GM10248 (cell line): ENCODE measurements around the gene KATNIP.

Experiments used
- CTCF ChIA-PET: fragments of 300-600 bp; sonication (Branson Sonifier 250); formaldehyde crosslinking; extraction: SDS; loops from one replicate; lab custom pipeline; 2021; ENCODE audit warnings: antibody characterized with exemption; lab: Yijun Ruan, JAX
- POLR2A ChIA-PET: fragments of 350-650 bp; sonication (Branson Sonifier 250); formaldehyde crosslinking; extraction: SDS; loops from one replicate; lab custom pipeline; 2020; ENCODE audit warnings: antibody characterized with exemption; lab: Yijun Ruan, JAX
- DNase-seq: peaks from one replicate; pipeline ENCODE4 v3.0.0; 2012; ENCODE audit errors: extremely low spot score
- CTCF ChIP-seq: IDR thresholded peaks from 2 replicates; pipeline ENCODE4 v1.5.1; 2012; ENCODE audit warnings: mild to moderate bottlenecking, low read depth; ENCODE audit errors: extremely low read depth, missing control alignments, control extremely low read depth

KATNIP gene

GRCh38 chr16:27549746-27550581 is at the start of gene KATNIP, which contains the start of gene GTF3C1:
TSS of gene KATNIP (plus strand) at chr16:27550144. CDS start at chr16:27550171, 27 bp downstream.
TSS of gene GTF3C1 (minus strand) at chr16:27549913. CDS start at chr16:27549890, 23 bp downstream.
- POLR2A ChIA-PET, result interaction anchor here (0.6 to 1.0 kb wide), 3 partner anchors 14 to 197 kb away, joined by 3 to 7 read pairs (median 3); no protein-coding TSS in a partner anchor
- CTCF ChIA-PET, result interaction anchor here (0.7 to 1.7 kb wide), 7 partner anchors 9 to 669 kb away, joined by 3 to 4 read pairs (median 3); no protein-coding TSS in a partner anchor
- no peak for TF ChIP-seq CTCF
- peak; percentile 100 for DNase-seq

- ChIA-PET CTCF (interaction anchor here (3.0 kb wide), 1 partner anchor 15 kb away, joined by 13 read pairs; no protein-coding TSS in a partner anchor), POLR2A (no interaction called here)
- no peak for TF ChIP-seq CTCF
- no peak for DNase-seq
Measured at GRCh38 chr16:27500801-27501200, 49.1 kb upstream of the KATNIP start.

- no peak for DNase-seq
- ChIA-PET CTCF (no interaction called here), POLR2A (no interaction called here)
- TF ChIP-seq CTCF, result no peak
Measured at GRCh38 chr16:27503662-27504061, 46.3 kb upstream of the KATNIP start.

- TF ChIP-seq CTCF, result no peak
- POLR2A ChIA-PET, result no interaction called here
- no peak for DNase-seq
- CTCF ChIA-PET, result no interaction called here
Measured at GRCh38 chr16:27505297-27506236, 44.4 kb upstream of the KATNIP start.

- no peak for DNase-seq
- ChIA-PET CTCF (interaction anchor here (1.2 kb wide), 1 partner anchor 9 kb away, joined by 3 read pairs; no protein-coding TSS in a partner anchor), POLR2A (no interaction called here)
- TF ChIP-seq CTCF, result no peak
Measured at GRCh38 chr16:27506771-27507170, 43.2 kb upstream of the KATNIP start.

- CTCF ChIA-PET, result interaction anchor here (1.3 to 1.7 kb wide), 2 partner anchors 8 to 9 kb away, joined by 3 to 4 read pairs; no protein-coding TSS in a partner anchor
Measured at GRCh38 chr16:27508476-27508875, 41.5 kb upstream of the KATNIP start.

More at GRCh38 chr16:27508476-27508875, 41.5 kb upstream of the KATNIP start:
- POLR2A ChIA-PET, result no interaction called here
- no peak for TF ChIP-seq CTCF
- no peak for DNase-seq
